GM18868 (cell line): ENCODE measurements around the gene RANBP17.

Experiments
- ATAC-seq: cut with Tn5 transposase; IDR thresholded peaks from one replicate; pipeline ENCODE4 v1.9.1; 2021; ENCODE audit warnings: mild to moderate bottlenecking, moderate library complexity; ENCODE audit not compliant: unreplicated experiment

RANBP17 gene

DNA sequence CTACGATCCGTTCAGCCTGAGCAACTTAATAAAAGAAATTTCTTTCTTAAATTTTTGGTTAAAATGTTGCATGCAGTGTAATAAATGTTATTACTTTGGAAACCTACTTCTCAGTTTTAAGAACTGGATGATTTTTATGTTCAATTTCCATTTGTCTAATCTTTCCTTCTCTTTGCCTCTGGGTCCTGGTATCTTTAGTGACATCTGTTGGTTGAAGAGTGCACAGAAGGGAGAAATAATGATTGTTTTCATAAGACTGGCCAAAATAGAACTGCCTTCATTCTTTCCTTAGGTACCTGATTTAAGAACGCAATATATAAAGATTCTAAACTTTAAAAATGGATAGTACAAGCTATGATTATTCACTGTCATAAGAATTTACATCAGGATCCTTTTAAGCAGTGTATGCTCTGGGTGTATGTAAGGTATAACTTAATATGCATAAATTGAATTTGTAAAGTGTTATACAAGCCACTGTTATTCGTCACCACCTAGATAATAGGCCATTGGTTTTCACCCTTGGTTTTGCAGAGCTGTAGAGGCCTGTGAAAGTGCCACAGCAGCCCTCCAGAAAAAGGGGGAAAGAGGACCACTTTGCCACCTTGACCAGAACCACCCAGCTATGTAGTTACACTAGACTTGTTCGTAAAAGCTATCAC is 364.4 kb downstream of the RANBP17 start:
- no peak for ATAC-seq

DNA sequence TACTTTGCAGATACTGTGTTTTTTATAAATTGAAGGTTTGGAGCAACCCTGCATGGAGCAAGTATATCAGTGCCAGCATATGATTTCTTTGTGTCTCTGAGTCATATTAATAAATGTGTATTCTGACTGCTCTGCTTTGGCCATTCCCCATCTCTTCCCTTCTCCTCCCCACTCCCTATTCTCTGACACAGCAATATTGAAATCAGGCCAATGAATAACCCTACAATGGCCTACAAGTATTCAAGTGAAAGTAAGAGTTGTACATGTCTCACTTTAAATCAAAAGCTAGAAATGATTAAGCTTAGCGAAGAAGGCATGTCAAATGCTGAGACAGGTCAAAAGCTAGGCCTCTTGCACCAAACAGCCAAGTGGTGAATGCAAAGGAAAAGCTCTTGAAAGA is 365.0 kb downstream of the RANBP17 start:
- ATAC-seq, result no peak

DNA sequence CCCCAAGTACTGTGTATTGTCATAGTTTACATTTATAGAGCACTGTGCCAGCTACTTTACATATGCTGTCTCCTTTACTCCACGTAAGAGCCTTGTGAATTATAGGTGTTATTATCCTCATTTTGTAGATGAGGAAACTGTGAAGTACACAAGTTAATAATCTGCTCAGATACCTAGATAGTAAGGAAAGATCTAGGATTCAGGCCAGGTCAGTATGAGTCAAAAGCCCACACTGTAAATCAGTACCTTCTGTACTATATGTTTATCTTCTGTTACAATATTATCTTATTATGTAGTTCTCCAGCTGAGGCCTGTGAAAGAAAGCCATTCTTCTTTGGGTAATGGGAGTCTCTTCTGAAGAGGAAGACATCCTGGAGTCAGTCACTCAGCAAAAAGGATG is 374.8 kb downstream of the RANBP17 start:
- ATAC-seq, result no peak

DNA sequence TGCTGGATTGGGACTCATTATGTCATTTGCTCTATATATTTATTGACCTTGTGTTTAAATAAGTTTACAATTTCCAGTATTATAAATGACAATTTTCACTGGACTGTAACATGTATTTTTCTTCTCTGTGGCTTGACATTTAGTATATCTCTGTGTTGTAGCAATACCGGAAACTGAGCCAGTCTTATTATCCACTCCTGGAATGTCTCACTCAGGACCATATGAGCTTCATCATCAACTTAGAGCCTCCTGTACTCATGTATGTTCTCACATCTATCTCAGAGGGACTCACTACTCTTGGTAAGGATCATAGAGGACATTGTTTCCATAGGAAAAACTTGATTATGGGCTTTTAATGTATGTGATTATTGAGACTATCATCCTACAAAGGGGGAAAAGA is 380.7 kb downstream of the RANBP17 start:
- ATAC-seq, result no peak

DNA sequence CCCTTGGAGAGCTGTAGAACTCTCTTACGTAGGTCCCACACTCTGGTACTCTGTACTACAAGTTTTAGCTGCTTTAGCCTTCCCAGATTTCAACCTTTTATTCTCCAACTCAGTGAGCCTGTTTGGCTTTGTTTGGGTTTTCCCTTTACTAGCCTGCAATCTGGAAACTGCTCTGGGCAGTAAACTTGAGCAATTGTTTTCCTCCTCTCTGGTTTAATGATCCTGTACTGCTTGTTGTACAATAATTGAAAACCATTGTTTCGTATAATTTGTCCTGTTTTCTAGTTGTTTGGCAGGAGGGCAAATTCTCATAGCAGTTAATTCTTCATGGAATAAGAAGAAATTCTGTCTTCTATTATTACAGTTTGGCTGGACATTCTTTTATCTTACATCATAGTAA is 384.4 kb downstream of the RANBP17 start:
- no peak for ATAC-seq

DNA sequence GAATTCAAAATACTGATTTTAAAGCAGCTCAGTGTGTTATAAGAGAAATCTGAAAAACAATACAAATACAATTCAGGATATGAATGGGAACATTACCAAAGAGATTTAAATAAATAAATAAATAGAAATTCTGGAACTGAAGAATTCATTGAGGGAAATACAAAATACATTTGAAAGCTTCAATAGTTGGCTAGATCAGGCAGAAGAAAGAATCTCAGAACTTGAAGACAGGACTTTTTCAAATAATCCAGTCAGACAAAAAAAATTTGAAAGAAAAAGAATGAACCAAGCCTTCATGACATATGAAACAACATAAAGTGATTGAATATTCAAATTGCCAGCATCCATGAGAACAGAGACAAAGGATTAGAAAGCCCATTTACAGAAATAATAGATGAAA is 387.6 kb downstream of the RANBP17 start:
- no peak for ATAC-seq

DNA sequence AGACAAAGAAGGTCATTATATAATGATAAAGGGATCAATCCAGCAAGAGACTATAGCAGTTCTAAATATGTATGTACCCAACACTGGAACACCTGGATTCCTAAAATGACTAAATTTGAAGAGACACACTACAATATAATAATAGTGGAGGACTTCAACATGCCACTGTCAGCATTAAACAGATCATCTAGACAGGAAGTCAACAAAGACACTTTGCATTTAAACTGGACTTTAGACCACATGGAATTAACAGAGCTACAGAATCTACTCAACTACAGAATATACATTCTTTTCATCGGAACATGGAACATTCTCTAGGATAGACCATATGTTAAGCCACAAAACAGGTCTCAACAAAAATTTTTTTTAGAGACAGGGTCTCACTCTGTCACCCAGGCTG is 388.9 kb downstream of the RANBP17 start:
- ATAC-seq, result no peak

DNA sequence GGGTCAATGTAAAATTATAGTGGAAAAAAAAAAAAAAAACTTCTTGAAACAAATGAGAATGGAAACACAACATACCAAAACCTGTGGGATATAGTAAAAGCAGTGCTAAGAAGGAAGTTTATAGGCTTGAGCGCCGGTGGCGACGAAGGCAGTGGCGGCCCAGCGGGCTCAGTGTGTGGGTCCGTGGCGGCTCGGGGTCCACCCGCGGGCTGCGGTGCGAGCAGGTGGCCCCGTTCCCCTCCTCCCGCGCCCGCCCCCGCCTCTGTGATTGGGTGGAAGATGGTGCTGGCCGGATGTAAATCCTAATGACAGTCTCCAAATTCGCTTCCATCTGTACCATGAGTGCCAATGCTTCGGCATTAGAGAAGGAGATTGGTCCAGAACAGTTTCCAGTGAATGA is 389.7 kb downstream of the RANBP17 start:
- no peak for ATAC-seq

DNA sequence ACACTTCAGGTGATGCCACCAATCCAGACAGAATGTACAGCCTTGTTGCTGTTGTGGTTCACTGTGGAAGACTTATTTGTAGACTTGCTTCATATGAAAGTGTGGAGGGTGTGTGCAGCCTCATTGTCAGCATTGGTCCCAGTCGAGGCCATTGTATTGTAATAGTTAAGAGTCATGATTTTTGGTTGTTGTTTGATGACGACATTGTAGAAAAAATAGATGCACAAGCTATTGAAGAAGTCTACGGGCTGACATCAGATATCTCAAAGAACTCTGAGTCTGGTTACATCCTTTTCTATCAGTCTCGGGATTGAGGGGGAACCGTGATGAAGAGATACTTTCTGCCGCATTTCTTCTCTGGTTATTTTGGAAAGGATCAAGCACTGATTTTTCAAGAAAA is 390.9 kb downstream of the RANBP17 start:
- ATAC-seq, result no peak

DNA sequence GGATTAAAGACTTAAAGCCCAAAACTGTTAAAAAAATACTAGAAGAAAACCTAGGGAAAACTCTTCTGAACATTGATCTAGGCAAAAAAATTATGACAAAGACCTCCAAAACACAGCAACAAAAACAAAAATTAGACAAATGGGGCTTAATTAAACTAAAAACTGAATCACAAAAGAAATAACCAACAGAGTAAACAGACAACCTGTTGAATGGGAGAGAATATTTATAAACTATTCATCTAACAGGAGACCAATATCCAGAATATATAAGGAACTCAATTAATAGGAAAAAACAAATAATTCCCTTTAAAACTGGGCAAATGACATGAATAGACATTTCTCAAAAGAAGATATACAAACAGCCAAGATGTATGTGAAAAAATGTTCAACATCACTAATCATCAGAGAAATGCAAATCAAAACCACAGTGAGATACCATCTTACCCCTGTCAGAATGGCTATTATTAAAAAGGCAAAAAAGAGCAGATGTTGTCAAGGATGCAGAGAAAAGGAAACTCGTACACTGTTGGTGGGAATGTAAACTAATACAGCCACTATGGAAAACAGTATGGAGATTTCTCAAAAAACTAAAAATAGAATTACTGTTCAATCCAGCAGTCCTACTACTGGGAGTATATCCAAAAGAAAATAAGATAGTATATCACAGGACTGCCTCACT is 397.1 kb downstream of the RANBP17 start:
- no peak for ATAC-seq

DNA sequence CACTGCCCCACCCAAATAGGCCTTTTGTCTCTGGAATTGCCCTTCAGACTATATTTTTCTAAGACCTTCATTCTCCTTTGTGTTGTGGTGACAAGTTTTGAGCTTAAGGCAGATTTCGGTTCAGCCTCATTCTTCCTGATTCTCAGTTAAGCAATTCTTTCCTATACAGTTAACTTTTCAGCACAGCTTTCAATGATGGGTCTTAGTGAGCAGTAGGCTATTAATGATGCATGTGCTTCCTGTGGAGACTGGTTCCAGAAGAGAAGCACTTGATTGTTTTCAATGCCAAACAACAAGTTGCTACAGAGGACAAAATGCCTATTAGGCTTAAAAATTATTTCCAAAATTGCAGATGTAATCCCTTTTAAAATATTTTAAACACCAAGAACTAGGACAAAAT is 399.5 kb downstream of the RANBP17 start:
- no peak for ATAC-seq

DNA sequence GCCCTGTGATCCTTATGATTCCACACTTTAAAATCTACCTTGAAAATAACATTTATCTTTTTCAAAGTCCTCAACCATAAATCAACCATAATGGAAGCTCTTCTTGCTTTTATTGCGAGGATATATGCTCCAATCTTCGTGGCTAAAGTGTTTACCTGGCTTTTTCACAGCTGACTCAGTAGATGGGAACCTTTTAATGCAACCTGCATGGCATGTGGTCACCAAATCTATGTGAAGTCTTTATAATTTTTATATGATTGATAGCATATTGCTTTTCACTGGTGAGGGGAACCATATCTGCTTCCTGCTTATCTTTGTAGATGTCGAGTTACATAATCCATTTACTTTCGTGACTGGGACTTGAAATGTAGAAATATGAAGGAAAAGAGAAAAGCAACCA is 400.1 kb downstream of the RANBP17 start:
- ATAC-seq, result no peak

DNA sequence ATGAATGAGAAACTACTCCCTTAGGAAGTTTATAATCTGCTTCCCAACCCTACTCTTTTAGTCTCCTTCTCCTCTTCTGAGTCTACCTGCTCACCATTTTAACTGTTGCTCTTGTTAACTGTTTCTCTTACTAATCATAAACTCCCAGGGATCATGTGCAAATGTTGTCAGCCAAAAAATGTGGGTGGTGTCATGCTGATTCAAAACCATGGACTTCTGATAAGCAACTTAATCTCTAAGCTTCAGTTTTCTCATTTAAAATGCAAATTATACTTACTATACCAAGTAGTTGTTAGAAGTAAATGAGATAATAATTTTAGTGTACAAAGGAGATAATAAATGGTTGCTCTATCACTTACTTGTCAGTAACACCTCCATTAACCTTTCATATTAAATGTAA is 401.4 kb downstream of the RANBP17 start:
- ATAC-seq, result no peak

DNA sequence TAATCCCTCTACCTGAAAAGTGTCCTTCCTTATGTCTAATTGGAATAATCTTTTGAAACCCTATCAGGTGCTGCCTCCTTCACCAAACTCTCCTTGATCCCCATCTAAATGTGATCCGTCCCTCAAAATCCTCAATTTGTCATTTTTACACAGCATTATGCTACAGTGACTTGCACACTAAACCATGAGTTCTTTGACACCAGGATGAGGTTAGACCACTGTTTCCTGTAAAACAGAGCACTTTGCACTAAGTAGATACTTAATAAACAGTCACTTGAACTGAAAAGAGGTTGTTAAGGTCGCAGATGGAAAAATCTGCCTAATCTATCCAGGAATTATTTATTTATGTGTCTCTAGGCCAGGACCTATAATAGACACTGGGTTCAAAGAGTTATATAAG is 403.0 kb downstream of the RANBP17 start:
- ATAC-seq, result no peak

DNA sequence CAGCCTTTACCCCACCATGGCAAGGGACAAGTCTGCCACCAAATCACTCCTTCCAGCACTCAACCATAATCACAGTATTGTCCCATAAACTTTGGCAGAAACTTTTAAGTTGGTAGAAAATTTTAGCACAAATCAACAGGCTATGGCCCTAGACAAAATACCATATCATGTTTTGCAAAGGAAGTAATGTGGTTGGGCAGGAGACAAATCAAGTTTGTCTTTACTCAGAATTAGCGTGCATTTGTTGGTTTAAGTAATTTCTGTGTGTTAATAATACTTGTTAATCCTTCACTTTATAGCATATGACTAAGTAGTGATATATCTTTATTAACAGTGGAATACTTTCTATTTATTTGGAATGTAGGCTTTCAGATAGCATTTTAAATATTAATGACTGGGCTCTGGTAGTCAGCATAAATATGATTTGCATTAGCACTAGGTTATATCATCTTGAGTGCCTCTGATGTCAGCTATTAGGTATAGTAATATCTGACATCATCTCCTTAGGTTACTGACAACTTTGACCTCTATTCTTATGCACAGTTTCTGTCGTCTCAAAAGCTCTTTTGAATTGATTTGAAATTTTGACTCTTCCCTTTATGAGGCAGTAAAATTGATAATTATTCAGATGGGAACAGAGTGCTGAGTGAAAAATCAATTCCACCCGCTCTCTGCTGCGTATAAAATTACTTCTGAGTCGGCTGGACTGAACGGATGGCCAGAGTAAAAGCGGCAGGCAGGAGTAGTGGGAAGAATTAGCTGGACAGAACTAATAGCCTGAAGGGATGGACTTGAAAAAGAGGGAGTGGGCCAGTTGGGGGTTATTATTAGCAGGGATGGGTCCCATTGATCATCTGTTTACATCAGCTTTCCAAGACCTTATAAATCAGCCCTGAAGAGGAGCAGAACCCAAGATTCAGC is 407.1 kb downstream of the RANBP17 start:
- ATAC-seq, result no peak

DNA sequence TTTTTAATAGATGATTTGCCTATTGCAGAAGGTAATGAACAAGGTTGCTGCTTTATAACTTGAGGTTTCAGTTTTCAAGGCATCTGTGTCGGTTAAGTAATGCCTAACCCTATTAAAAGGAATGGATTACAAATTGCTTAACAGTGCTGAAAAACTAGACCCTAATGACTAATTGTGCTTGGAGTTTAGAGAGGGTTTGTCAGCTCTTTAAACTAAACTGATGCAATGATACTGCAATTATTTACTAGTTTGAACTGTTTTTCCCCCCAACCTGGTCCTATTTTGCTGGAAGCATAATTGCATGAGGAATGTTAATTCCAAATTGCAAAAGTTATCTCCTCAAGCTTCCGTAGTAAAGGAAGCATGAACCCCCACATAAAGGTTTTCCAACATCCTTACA is 407.9 kb downstream of the RANBP17 start:
- ATAC-seq, result no peak

DNA sequence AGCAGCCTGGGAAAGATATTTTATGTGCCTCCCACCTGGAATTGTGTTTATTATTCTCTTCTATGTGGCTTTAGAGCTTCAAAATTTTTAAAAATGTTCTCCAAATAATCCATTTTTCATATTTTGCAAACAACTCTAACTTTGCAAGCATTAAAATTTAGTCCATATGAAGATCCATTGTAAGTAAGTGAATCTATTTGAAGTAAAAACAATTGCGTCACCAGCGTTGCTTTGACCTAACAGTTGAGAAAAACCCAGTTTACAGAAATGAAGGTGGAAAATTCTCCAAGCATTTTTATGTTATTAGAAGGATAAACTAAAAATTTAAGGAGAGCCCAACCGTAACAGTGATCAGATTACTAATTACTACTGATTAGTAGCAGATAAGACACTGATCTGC is 408.3 kb downstream of the RANBP17 start:
- no peak for ATAC-seq

DNA sequence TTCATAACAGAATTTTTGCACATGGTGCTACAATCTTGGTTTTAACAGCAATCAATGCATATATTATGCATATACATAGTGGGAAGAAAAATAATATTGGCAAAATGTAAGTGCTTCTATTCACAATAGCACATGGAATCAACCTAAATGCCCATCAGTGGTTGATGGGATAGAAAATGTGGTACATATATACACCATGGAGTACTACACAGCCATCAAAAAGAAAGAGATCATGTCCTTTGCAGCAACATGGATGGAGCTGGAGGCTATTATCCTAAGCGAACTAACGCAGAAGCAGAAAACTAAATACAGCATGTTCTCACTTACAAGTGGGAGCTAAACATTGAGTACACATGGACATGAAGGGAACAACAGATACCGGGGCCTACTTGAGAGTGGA is 410.0 kb downstream of the RANBP17 start:
- no peak for ATAC-seq

DNA sequence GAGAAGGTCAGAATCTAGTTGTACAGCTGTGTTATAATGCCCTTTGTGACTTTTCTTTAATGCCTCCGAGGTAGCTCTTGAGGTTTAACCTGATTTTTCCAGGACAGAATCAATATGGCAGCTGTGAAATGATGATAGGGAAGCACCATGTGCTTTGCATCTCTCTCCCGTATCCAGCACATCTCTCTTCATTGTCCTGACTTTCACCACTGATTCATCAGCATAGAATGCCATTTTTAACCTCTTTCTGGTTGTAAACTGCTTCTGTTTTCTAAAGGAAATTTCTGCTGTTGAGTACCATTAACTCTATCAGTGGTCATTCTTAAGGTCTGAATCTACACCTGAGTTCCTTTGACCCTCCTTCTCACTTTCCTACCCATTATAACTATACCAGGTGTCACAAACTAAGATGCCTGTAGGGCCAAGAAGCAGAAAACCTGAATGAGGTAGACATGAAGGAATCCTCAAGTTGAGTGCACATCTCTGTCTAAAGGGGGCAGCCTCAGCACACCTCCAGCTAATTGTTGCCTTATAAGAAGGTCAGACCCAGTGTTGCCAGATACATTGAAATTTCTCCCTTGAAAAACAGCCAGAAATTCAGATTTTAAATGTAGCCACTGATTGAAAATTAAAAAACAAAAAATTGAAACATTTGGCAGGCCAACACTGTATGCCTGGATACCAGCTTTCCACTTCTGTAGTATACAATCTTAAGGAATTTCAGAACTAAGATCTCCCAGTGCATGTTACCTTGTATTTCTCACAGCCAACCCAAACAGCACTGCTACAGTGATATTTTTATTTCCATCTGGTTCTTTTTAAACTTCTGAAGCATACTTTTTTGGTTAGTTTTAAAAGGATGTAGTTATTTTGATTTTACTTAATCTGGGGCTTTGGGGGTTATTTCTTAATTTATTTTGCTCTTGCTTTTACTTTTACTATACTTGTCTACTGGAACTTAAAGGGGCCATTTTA is 411.5 kb downstream of the RANBP17 start:
- peak; percentile 81 for ATAC-seq

DNA sequence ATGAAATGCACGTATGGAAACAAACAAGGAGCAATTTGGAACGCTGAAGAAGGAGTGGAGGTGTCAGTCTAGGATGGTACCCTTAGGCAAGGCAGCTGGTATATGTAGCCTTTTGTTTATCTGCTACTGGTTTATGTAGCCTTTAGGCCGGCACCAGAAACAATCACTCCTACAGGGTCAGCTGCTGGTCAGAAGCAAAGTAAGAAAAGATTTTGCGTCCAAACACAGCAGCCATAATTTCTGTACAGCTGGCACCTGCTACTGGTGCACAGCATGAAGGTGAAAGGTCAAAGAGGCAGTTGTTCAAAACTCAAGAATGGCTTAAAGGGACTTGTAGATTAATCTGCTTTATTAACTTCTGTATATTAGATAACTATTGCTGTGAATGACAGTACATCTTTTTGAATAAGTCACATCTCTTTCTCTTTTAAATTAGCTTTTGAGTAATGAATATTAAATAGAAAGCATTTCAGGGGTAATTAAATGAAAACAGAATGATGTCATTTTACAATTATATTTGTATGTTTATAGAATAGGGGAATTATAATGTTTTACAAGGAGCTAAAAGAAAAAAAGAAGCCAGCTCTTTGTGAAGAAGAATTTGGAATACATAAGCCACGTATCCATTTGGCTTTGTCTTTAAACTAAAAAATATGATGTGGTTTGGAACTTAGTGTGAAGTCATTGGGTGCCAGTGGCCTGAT is 414.2 kb downstream of the RANBP17 start:
- ATAC-seq, result no peak
